Gastrocnemius medialis (tissue), 4 donors: ENCODE data around the gene TPRX1. TPM values are rescaled to one million over a fixed set of nuclear protein-coding genes. Genes with fewer than 3 reads are reported as not detected.

Source experiments
- ATAC-seq, 2 donors: fragments of 150-250 bp; one replicate each; pipeline ENCODE4 v1.9.1; 2016
- DNase-seq, 2 donors: peaks; one replicate each; pipeline ENCODE4 v3.0.0-alpha.2; 2019
- H3K27ac ChIP-seq, 4 donors: fragments of 200-600 bp; sonication (generic); 1 replicate in 1 of 4; 2 replicates in 3 of 4; pipeline ENCODE4 v1.5.1; 2016 to 2018; ENCODE audit warnings: mild to moderate bottlenecking in 2 of 4, moderate library complexity in 1 of 4
- H3K27me3 ChIP-seq, 3 donors: fragments of 200-600 bp; sonication (generic) in 2 of 3; 1 replicate in 1 of 3; 2 replicates in 2 of 3; pipeline versions ENCODE4 v1.5.1 to v1.6.0; 2016 to 2019; ENCODE audit warnings: mild to moderate bottlenecking in 1 of 3, moderate library complexity in 1 of 3
- H3K36me3 ChIP-seq, 2 donors: fragments of 200-600 bp; sonication (generic) in 1 of 2; one replicate each; pipeline ENCODE4 v1.5.1; 2017 to 2018
- H3K4me1 ChIP-seq, 2 donors: fragments of 200-600 bp; sonication (generic) in 1 of 2; one replicate each; pipeline ENCODE4 v1.5.1; 2016 to 2017; ENCODE audit warnings: mild to moderate bottlenecking in 2 of 2
- H3K4me3 ChIP-seq, 4 donors: fragments of 200-600 bp; sonication (generic) in 3 of 4; 1 replicate in 1 of 4; 2 replicates in 3 of 4; pipeline ENCODE4 v1.5.1; 2016 to 2019; ENCODE audit warnings: mild to moderate bottlenecking in 2 of 4
- H3K9me3 ChIP-seq, 3 donors: fragments of 200-600 bp; sonication (generic) in 2 of 3; 1 replicate in 1 of 3; 2 replicates in 2 of 3; pipeline ENCODE4 v1.5.1; 2016 to 2019
- CTCF ChIP-seq, 5 experiments: fragments of 450-650 bp in 3 of 5; fragments of 200-600 bp in 2 of 5; sonication (generic) in 2 of 5; IDR thresholded peaks in 4 of 5; conservative IDR thresholded peaks in 1 of 5; 1 replicate in 4 of 5; 2 replicates in 1 of 5; pipeline ENCODE4 v1.5.1; 2016 to 2019; ENCODE audit warnings: antibody characterized with exemption in 5 of 5, mild to moderate bottlenecking in 3 of 5, moderate library complexity in 3 of 5
- POLR2A ChIP-seq, 2 donors: fragments of 450-650 bp; IDR thresholded peaks; one replicate each; pipeline ENCODE4 v1.6.1; 2017; ENCODE audit warnings: antibody characterized with exemption in 2 of 2, mild to moderate bottlenecking in 2 of 2, moderate library complexity in 2 of 2
- in situ Hi-C, 4 donors: fragments of 200-750 bp; cut with MboI; loops; one replicate each; pipeline versions ENCODE4 v1.15.0 to v1.8.0; 2017; ENCODE audit warnings: low sequenced_read_pairs in 4 of 4
- intact Hi-C: fragments of 100-400 bp; cut with DNase I; formaldehyde crosslinking; loops from one replicate; pipeline ENCODE4 v1.15.1; 2023; ENCODE audit warnings: low total_unique reads
- total RNA-seq, 4 donors: library from RNA; depleted of rRNA; stranded (reverse); fragments of >200 nt; gene quantifications; one replicate each; pipeline versions ENCODE4 v1.1.0 to v1.2.3, GENCODE V29; 2016

Gene TPRX1
- total RNA-seq, 4 donors from 2014 or later = not detected

DNA sequence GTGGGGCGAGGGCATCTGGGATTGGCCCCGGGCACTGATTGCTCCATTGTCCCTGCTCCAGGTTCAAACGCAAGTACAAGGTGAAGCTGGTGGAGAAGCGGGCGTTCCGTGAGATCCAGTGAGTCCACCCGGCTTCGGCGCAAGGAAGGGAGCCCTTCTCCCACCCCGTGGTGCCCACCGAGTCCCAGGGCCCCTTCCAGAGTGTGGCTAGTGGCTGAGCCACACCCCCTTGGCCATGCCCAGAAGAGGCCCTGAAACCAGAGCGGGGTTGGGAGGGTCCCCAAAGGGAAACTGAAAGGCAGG, 47.8 kb downstream of the TPRX1 start:
- H3K4me1 ChIP-seq = peaks cover 0 to 8% of the 10 kb centered on the region in 2 donors
- in situ Hi-C loops = no loop called here
- no peak overlapping the region for H3K4me3 ChIP-seq
- no peaks in the 10 kb centered on the region for H3K27me3 ChIP-seq
- intact Hi-C loops = no loop called here
- ATAC-seq (no peak), DNase-seq (no peak)
- H3K36me3 ChIP-seq = peaks cover 0 to 79% of the 10 kb centered on the region in 2 donors
- H3K27ac ChIP-seq = no peak overlapping the region
- no peaks in the 10 kb centered on the region for H3K9me3 ChIP-seq
- no peak for TF ChIP-seq POLR2A (IDR thresholded peaks at IDR 0.05)
- TF ChIP-seq CTCF (IDR thresholded peaks at IDR 0.05 in 4 of 5, conservative IDR thresholded peaks at IDR 0.05 in 1 of 5) = no peak

- Histone ChIP-seq H3K36me3 (peaks cover 0 to 85% of the 10 kb centered on the region in 2 donors), H3K4me1 (peaks cover 0 to 8% of the 10 kb centered on the region in 2 donors), H3K9me3 (no peaks in the 10 kb centered on the region), H3K4me3 (no peak overlapping the region), H3K27ac (no peak overlapping the region), H3K27me3 (no peaks in the 10 kb centered on the region)
- in situ Hi-C loops = no loop called here
- no peak for TF ChIP-seq CTCF (IDR thresholded peaks at IDR 0.05 in 4 of 5, conservative IDR thresholded peaks at IDR 0.05 in 1 of 5)
- no peak for TF ChIP-seq POLR2A (IDR thresholded peaks at IDR 0.05)
- no peak for ATAC-seq
- DNase-seq = no peak
- intact Hi-C loops = no loop called here
Measured at GRCh38 chr19:47755762-47756626, 48.4 kb downstream of the TPRX1 start.

DNA sequence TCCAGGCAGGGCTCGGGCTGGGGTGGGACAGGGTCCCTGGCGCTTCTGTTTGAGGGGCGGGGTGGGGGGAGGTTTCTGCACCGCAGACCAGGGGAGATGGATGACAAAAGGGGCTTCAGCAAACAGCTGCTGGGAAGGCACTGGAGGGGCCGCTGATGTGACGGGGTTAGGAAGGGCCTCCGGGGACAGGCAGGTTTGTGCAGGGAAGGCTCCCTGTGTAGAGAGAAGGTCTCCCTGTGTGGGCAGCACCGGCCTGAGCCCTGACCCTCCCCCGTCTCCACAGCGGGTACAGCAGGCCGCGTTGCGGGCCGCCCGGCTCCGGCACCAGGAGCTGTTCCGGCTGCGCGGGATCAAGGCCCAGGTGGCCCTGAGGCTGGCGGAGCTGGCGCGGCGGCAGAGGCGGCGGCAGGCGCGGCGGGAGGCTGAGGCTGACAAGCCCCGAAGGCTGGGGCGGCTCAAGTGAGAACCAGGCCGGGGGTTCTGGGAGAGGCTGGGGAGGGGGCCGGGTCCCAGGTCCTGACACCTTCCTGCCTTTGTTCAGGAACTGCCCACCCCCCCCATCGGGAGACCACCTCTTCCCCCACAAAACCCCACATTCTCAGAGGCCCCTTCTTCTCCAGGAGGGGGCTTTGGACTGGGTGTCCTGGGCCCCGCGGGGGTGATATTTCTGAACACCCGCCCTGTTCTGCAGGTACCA, 49.1 kb downstream of the TPRX1 start:
- peaks cover 0 to 93% of the 10 kb centered on the region in 2 donors for H3K36me3 ChIP-seq
- no peak overlapping the region for H3K27ac ChIP-seq
- intact Hi-C loops (no loop called here), in situ Hi-C loops (no loop called here)
- H3K27me3 ChIP-seq = no peaks in the 10 kb centered on the region
- no peaks in the 10 kb centered on the region for H3K9me3 ChIP-seq
- no peak for ATAC-seq
- DNase-seq = no peak
- H3K4me1 ChIP-seq = peaks cover 0 to 8% of the 10 kb centered on the region in 2 donors
- TF ChIP-seq CTCF (IDR thresholded peaks at IDR 0.05 in 4 of 5, conservative IDR thresholded peaks at IDR 0.05 in 1 of 5) = no peak
- no peak for TF ChIP-seq POLR2A (IDR thresholded peaks at IDR 0.05)
- no peak overlapping the region for H3K4me3 ChIP-seq

- DNase-seq (no peak), ATAC-seq (no peak)
- H3K4me1 ChIP-seq = peaks cover 0 to 8% of the 10 kb centered on the region in 2 donors
- intact Hi-C loops (no loop called here), in situ Hi-C loops (no loop called here)
- no peaks in the 10 kb centered on the region for H3K9me3 ChIP-seq
- peaks cover 0 to 100% of the 10 kb centered on the region in 2 donors for H3K36me3 ChIP-seq
- no peaks in the 10 kb centered on the region for H3K27me3 ChIP-seq
- TF ChIP-seq POLR2A (IDR thresholded peaks at IDR 0.05) (no peak), CTCF (IDR thresholded peaks at IDR 0.05 in 4 of 5, conservative IDR thresholded peaks at IDR 0.05 in 1 of 5) (no peak)
- H3K27ac ChIP-seq = no peak overlapping the region
- no peak overlapping the region for H3K4me3 ChIP-seq
Measured at GRCh38 chr19:47754206-47755064, 49.9 kb downstream of the TPRX1 start.
